NCI-H1417 (cell line): ENCODE results near the gene TMEM169.

Experiments used
- DNase-seq, 3 experiments: peaks; one replicate each; lab custom pipeline; 2025; lab: John Stamatoyannopoulos, UW

TMEM169 gene, protein sequence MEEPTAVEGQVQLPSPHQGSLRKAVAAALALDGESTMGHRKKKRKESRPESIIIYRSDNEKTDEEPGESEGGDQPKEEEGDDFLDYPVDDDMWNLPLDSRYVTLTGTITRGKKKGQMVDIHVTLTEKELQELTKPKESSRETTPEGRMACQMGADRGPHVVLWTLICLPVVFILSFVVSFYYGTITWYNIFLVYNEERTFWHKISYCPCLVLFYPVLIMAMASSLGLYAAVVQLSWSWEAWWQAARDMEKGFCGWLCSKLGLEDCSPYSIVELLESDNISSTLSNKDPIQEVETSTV

GRCh38 chr2:216081487-216082116 is at the start of gene TMEM169, which contains the start of gene PECR:
TSS of gene TMEM169 (plus strand) at chr2:216081919. CDS start at chr2:216095964, 14,045 bp downstream.
TSS of gene PECR (minus strand) at chr2:216081809. CDS start at chr2:216081741, 68 bp downstream.
- DNase-seq = peak; percentile 65 to 94 (median 91)

GRCh38 chr2:216031960-216032689 is 49.6 kb upstream of the TMEM169 start:
- DNase-seq = no peak

DNA sequence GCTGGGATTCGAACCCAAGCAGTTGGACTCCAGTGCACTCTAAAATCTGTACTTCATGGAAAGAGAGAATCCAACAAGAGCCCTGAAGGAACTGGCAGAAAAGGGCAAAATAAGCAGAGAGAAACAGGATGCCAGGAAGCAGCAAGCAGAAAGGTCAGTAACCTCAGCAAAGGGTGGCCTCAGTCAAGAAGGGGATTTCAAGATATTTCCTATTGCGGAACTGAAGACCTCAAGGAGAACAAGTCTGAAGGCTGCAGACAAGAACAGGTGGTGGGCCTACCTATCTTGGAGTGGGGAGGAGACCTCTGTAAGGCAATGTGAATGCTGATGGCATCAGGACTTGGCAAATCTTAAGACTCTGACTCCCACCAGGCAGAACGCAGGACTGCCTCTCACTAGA is 48.3 kb upstream of the TMEM169 start:
- DNase-seq = no peak

GRCh38 chr2:216034065-216034464 is 47.7 kb upstream of the TMEM169 start:
- DNase-seq = peak; percentile 35 to 70 (median 41)

DNA sequence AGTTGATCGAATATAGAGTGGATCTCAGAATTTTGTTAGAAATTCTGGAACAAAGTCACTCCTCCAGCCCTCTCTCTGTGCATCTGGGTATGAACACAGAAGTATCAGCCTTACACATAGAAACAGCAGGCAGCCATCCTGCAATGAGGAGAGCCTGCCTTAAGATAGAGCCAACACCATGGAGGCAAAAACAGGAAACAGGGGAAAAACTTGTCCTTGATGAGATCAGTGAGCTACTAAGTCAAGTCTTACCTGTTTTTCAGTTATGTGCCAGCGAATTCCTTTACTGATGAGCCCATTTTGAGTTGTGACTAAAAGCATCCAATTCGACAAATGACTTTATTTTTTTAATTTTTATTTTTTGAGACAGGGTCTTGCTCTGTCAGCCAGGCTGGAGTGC is 41.8 kb upstream of the TMEM169 start:
- no peak for DNase-seq

DNA sequence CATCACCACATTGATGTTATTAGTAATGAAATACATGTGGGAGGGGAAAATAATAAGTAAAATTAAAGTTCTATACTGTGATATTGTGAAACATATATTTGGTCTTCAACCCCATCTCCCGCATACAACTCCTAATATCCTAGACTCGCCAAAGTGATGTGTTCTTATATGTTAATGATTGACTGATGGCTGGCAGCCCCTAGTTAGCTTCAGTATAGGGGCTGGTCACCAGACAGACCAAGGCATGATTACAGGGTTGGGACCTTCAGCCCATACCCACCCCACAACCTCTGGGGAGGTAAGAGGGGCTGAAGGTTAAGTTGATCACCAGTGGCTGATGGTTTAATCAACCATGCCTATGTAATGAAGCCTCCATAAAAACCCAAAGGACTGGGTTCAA is 40.3 kb upstream of the TMEM169 start:
- DNase-seq = no peak

- DNase-seq = no peak
These were observed 37.8 kb upstream of the TMEM169 start for GRCh38 chr2:216043949-216044348.

DNA sequence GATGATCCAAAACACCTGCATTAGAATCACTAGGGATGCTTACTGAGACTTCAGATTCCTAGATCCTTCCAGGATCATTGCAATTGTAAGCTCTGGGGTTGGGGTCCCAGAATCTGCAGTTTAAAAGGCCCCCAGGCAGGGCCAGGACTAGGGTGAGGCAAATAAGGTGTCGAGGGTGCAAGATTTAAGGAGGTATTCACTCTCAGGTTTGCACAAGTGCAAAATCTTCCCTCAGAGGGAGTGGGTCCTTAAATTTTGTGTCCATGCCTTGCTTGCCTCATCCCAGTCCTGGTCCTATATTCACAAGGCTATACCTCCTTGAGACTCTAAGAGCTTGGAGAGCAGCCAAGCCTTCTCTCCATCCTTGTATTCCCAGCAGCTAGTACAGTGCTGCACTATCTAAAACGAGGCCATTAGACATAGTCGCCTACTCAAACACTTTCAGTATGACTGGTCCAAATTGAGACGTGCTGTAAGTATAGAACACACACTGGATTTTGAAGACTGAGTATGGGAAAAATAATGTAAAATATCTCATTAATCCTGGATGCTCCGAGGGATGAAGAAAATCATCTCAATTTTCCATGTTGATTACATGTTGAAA is 36.7 kb upstream of the TMEM169 start:
- no peak for DNase-seq

DNA sequence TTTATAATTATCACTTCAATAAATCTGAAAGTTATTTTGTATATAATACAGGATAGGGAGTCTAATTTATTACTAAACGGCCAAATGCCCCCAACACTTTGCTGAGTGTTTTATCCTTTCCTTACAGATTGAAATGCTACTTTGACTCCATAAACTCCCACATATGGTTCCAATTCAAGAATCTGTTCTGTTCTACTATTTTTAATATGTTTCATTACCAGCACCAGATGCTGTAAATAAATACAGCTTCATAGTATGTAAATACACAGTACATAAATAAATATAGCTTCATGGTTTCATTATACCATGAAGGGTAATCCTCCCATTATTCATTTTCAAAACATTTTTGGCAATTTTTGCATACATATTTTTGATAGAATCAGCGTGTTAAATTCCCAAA is 34.3 kb upstream of the TMEM169 start:
- DNase-seq = no peak

DNA sequence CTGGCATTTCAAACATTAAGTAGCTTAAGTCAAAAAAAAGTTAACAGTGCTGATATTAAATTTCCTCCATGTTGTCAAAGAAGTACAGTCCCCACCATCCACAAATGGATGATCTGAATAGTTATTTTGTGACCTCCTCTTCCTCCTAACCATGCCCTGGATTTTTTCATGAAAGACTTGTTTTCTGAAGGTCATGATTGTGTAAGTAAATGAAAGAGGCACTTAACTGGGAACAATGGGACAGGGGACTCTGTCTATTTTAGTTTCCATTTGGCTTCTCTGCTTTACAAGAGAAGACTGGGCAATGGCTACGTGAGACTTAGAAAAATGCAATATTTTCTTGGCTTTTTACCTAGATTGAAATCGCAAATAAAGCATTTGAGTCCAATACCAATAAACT is 32.3 kb upstream of the TMEM169 start:
- no peak for DNase-seq

DNA sequence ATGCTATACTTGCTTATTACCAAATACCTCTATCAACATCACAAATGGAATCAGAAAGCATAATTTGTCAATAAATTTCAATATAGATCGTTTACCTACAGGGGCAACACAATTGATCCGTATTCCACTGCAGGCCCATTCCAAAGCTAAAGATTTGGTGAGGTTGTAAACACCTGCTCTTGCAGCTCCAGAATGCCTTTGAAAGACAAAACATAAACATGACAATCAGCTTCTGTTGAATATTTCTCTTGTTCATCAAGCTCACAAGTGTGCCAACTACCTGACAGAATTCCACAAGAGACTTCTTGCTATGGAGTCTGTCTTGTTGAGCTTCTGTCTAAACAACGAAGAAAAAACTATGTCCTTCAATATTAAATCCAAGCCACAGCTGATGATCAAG is 30.4 kb upstream of the TMEM169 start:
- no peak for DNase-seq

- DNase-seq = no peak
These were observed 29.3 kb upstream of the TMEM169 start for GRCh38 chr2:216052420-216052819.

GRCh38 chr2:216055680-216056079 is 26.0 kb upstream of the TMEM169 start:
- no peak for DNase-seq

DNA sequence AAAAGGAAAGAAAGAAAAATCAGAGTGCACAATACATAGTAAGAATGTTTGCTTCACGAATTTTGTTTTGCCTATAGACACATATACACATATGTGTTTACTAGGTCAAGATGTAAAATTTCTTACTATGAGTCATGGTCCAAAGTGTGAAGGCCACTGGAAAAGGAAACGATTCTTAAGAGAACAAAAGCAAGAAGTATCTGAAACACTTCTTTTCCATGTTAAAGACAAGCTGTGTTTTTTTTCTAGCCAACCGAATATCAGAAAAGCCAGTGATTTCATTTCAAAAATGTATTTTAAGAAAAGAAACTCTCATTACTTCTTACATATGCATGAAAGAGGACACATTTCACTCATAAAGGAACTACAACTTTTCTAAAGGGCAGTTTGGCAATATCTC is 25.0 kb upstream of the TMEM169 start:
- DNase-seq = no peak

DNA sequence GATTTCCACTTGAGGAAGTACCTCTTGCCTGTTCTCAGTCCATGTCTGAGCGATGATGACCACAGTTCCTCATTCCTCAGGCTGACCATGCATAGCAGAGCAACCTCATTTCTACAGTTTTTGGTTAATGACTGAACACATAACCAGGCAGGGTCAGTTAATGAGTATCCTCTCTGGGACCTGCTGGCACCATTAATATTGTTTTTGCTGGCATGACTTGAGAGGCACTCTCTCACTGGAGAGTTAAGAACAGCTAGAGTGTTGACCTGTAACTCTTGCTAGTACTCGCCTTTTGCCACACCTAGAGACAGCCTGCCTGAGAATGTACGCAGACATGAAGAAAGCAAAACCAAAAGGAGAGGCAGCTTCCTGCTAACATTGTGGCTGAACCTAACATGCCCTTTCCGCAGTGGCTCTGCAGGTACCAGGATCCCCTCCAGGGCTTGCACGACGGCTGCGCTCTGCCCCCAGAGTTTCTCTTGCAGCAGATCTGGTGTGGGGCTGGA is 24.0 kb upstream of the TMEM169 start:
- DNase-seq = no peak

DNA sequence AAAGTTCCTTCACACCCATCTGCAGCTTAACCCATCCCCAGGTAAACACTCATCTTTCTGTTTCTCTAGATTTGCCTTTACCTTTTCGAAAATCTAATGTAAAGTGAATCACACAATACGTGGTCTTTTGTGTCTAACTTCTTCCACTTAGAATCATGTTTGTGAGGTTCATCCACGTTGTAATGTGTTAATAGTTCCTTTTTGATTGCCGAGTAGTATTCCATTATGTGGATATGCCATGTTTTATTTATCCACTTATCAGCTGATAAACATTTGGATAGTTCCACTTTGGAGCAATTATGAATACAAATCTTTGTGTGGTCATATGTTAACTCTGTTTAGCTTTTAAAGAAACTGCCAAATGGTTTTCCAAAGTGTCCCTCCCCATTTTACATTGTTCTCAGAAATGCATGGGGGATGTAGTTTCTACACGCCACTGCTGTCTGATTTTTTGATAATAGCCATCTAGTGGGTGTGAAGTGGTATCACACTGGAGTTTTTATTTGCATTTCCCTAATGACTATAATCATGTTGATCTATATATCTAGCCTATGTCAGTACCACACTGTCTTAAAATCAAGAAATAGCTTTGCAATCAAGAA is 22.4 kb upstream of the TMEM169 start:
- peak in 1 of 3 experiments; percentile 11 for DNase-seq

DNA sequence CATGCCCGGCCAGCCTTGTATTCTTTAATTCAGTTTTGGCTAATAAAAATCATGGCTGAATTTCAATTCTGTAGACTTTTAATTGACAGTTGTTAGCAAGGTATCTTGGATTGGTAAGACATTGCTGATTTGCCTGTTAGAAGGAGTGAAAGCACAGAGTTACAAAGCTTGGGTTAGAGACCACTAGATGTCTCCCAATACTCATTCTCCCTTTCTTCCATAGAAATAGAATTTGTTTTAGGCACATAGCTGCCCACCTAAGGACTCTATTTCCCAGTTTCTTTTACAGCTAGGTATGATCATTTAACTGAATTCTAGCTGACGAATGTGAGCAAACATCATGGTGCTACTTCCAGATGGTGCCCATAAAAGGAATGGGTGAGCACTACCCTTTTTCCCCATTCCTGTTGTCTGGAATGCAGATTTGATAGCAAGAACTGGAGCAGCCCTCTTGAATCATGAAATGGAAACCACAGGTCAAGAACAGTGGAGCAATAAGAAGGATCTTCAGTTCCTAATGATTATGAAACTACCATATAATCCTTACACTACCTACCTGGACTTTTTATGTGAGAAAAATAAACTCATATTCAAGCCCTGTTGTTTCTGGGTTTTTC is 17.6 kb upstream of the TMEM169 start:
- peak in 1 of 3 experiments; percentile 7 for DNase-seq

GRCh38 chr2:216064665-216065064 is 17.1 kb upstream of the TMEM169 start:
- DNase-seq = no peak

DNA sequence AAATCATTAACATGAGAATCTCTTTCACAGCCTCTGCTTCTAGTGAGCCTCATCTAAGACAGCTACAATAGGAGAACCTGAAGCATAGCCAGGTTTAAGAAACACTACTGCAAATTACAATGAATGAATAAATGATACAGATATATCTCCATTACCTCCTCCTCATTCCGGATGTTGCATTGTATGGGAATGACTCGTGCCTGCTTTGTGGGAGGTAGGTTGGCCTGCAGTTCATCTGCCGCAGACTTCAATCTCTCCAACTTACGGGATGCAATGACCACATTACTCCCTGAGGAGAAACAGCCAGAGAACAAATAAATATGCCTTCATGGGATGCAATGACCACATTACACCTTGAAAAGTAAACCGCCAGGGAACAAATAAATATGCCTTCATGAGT is 15.5 kb upstream of the TMEM169 start:
- no peak for DNase-seq

- no peak for DNase-seq
These were observed 12.7 kb upstream of the TMEM169 start for GRCh38 chr2:216069028-216069427.

GRCh38 chr2:216070195-216070594 is 11.5 kb upstream of the TMEM169 start:
- DNase-seq = no peak
